Measurements from ENCODE around the gene EDAR. TPM values are rescaled to one million over a fixed set of nuclear protein-coding genes. Genes with fewer than 3 reads are reported as not detected.

EDAR gene
- total and polyA plus RNA-seq, 3 experiments from 2014 or later = 0.07 to 0.64 (median 0.16) TPM

- Mint-ChIP-seq H3K4me1 (peaks cover 0 to 4% (median 0%) of the 10 kb centered on the region in 3 donors), H3K27me3 (no peaks in the 10 kb centered on the region), H3K4me3 (no peak overlapping the region), H3K36me3 (peaks cover 9 to 13% (median 12%) of the 10 kb centered on the region in 3 donors), H3K9me3 (no peaks in the 10 kb centered on the region), H3K27ac (no peak overlapping the region)
- no peaks in the 10 kb centered on the region for H3K36me3 ChIP-seq (ENCODE audit: insufficient read depth, low read length)
- H3K4me1 ChIP-seq (ENCODE audit: insufficient read depth, low read length) = no peaks in the 10 kb centered on the region
- no peak overlapping the region for H3K4me3 ChIP-seq (ENCODE audit: low read length)
- no peaks in the 10 kb centered on the region for H3K27me3 ChIP-seq (ENCODE audit: insufficient read depth, low read length, poor library complexity, severe bottlenecking)
- no peak for DNase-seq
- H3K9me3 ChIP-seq (ENCODE audit: low read length) = no peaks in the 10 kb centered on the region
- ChIA-PET POLR2A (no interaction called here), CTCF (interaction anchor here (1.5 to 3.5 kb wide), 2 partner anchors 655 to 657 kb away, joined by 6 to 21 read pairs; no protein-coding TSS in a partner anchor)
- no peak overlapping the region for H3K27ac ChIP-seq (ENCODE audit: low read depth, low read length)
Measured at GRCh38 chr2:108854484-108854883, 134.5 kb downstream of the EDAR start.

GRCh38 chr2:108853421-108853820 lies 135.6 kb downstream of the EDAR start:
- ChIA-PET POLR2A (no interaction called here), CTCF (interaction anchor here (1.5 to 3.5 kb wide), 2 partner anchors 657 to 658 kb away, joined by 6 to 21 read pairs; no protein-coding TSS in a partner anchor)
- no peaks in the 10 kb centered on the region for H3K4me1 ChIP-seq (ENCODE audit: insufficient read depth, low read length)
- no peak overlapping the region for H3K4me3 ChIP-seq (ENCODE audit: low read length)
- Mint-ChIP-seq H3K4me1 (peaks cover 0 to 3% (median 0%) of the 10 kb centered on the region in 3 donors), H3K9me3 (no peaks in the 10 kb centered on the region), H3K27ac (no peak overlapping the region), H3K4me3 (no peak overlapping the region), H3K27me3 (no peaks in the 10 kb centered on the region), H3K36me3 (peaks cover 8 to 16% (median 12%) of the 10 kb centered on the region in 3 donors)
- no peak overlapping the region for H3K27ac ChIP-seq (ENCODE audit: low read depth, low read length)
- H3K9me3 ChIP-seq (ENCODE audit: low read length) = no peaks in the 10 kb centered on the region
- DNase-seq = no peak
- no peaks in the 10 kb centered on the region for H3K27me3 ChIP-seq (ENCODE audit: insufficient read depth, low read length, poor library complexity, severe bottlenecking)
- H3K36me3 ChIP-seq (ENCODE audit: insufficient read depth, low read length) = no peaks in the 10 kb centered on the region

GRCh38 chr2:108852375-108852774 lies 136.6 kb downstream of the EDAR start:
- no peak overlapping the region for H3K27ac ChIP-seq (ENCODE audit: low read depth, low read length)
- H3K4me1 Mint-ChIP-seq = peaks cover 0 to 3% (median 0%) of the 10 kb centered on the region in 3 donors

GRCh38 chr2:108847000-108847399 lies 142.0 kb downstream of the EDAR start:
- no peak for DNase-seq
- no peak overlapping the region for H3K4me3 Mint-ChIP-seq
- Histone ChIP-seq H3K9me3 (ENCODE audit: low read length) (no peaks in the 10 kb centered on the region), H3K36me3 (ENCODE audit: insufficient read depth, low read length) (no peaks in the 10 kb centered on the region), H3K4me3 (ENCODE audit: low read length) (no peak overlapping the region), H3K27ac (ENCODE audit: low read depth, low read length) (no peak overlapping the region), H3K4me1 (ENCODE audit: insufficient read depth, low read length) (no peaks in the 10 kb centered on the region), H3K27me3 (ENCODE audit: insufficient read depth, low read length, poor library complexity, severe bottlenecking) (no peaks in the 10 kb centered on the region)
- H3K27ac Mint-ChIP-seq = no peak overlapping the region
- peaks cover 12 to 27% (median 17%) of the 10 kb centered on the region in 3 donors for H3K36me3 Mint-ChIP-seq
- ChIA-PET POLR2A (no interaction called here), CTCF (no interaction called here)
- H3K9me3 Mint-ChIP-seq = no peaks in the 10 kb centered on the region
- no peaks in the 10 kb centered on the region for H3K27me3 Mint-ChIP-seq
- no peaks in the 10 kb centered on the region for H3K4me1 Mint-ChIP-seq

More at GRCh38 chr2:108852375-108852774, 136.6 kb downstream of the EDAR start:
- Mint-ChIP-seq H3K4me3 (no peak overlapping the region), H3K36me3 (peaks cover 4 to 16% (median 12%) of the 10 kb centered on the region in 3 donors), H3K27ac (no peak overlapping the region), H3K9me3 (no peaks in the 10 kb centered on the region), H3K27me3 (no peaks in the 10 kb centered on the region)
- ChIA-PET POLR2A (no interaction called here), CTCF (interaction anchor here (3.5 kb wide), 1 partner anchor 658 kb away, joined by 21 read pairs; no protein-coding TSS in a partner anchor)
- no peak overlapping the region for H3K4me3 ChIP-seq (ENCODE audit: low read length)
- no peaks in the 10 kb centered on the region for H3K27me3 ChIP-seq (ENCODE audit: insufficient read depth, low read length, poor library complexity, severe bottlenecking)
- no peaks in the 10 kb centered on the region for H3K9me3 ChIP-seq (ENCODE audit: low read length)
- DNase-seq = no peak
- H3K36me3 ChIP-seq (ENCODE audit: insufficient read depth, low read length) = no peaks in the 10 kb centered on the region
- H3K4me1 ChIP-seq (ENCODE audit: insufficient read depth, low read length) = no peaks in the 10 kb centered on the region

GRCh38 chr2:108845923-108846322 lies 143.1 kb downstream of the EDAR start:
- no peaks in the 10 kb centered on the region for H3K4me1 ChIP-seq (ENCODE audit: insufficient read depth, low read length)
- CTCF ChIA-PET = no interaction called here
- Mint-ChIP-seq H3K9me3 (no peaks in the 10 kb centered on the region), H3K27me3 (no peaks in the 10 kb centered on the region), H3K27ac (no peak overlapping the region), H3K4me3 (no peak overlapping the region), H3K4me1 (no peaks in the 10 kb centered on the region), H3K36me3 (peaks cover 18 to 31% (median 22%) of the 10 kb centered on the region in 3 donors)
- DNase-seq = no peak
- no peaks in the 10 kb centered on the region for H3K36me3 ChIP-seq (ENCODE audit: insufficient read depth, low read length)
- no peaks in the 10 kb centered on the region for H3K27me3 ChIP-seq (ENCODE audit: insufficient read depth, low read length, poor library complexity, severe bottlenecking)
- no peak overlapping the region for H3K4me3 ChIP-seq (ENCODE audit: low read length)
- no peak overlapping the region for H3K27ac ChIP-seq (ENCODE audit: low read depth, low read length)
- H3K9me3 ChIP-seq (ENCODE audit: low read length) = no peaks in the 10 kb centered on the region
- POLR2A ChIA-PET = no interaction called here

Other genes starting within 250 kb of the EDAR start
- 10 to 100 TPM; 12.8 to 16.2 TPM for gene CCDC138, start 202.4 kb downstream of the EDAR start, total RNA-seq
- 4.4 TPM for gene CCDC138, start 202.4 kb downstream of the EDAR start, polyA plus RNA-seq
- under 1 TPM; 0.27 to 0.31 TPM for gene SH3RF3, start 140.0 kb upstream of the EDAR start, total RNA-seq
- 0.24 TPM for gene SH3RF3, start 140.0 kb upstream of the EDAR start, polyA plus RNA-seq